T-helper 1 cell treated with Interleukin-12 subunit alpha and Interleukin-12 subunit beta and Interleukin-4 antibody, amounts not matched to agents 30 μg/mL and 1 μg/mL, for 36 hours (primary cell): ENCODE results near the gene LIPC.

ENCODE experiments used
- H3K27ac Mint-ChIP-seq: one replicate; pipeline ENCODE4 v1.8.0; 2021; ENCODE audit warnings: mild to moderate bottlenecking, mixed read lengths
- H3K27me3 Mint-ChIP-seq: one replicate; pipeline ENCODE4 v1.8.0; 2021; ENCODE audit warnings: low read depth, mixed read lengths
- H3K36me3 Mint-ChIP-seq: one replicate; pipeline ENCODE4 v1.8.0; 2021; ENCODE audit warnings: low read depth, mixed read lengths
- H3K4me1 Mint-ChIP-seq: one replicate; pipeline ENCODE4 v1.8.0; 2021; ENCODE audit warnings: low read depth, mixed read lengths
- H3K4me3 Mint-ChIP-seq: one replicate; pipeline ENCODE4 v1.8.0; 2021; ENCODE audit warnings: mild to moderate bottlenecking, moderate library complexity, mixed read lengths
- H3K9me3 Mint-ChIP-seq: one replicate; pipeline ENCODE4 v1.8.0; 2021; ENCODE audit warnings: mixed read lengths

LIPC gene

GRCh38 chr15:58518626-58519025 is 86.8 kb downstream of the LIPC start:
- Mint-ChIP-seq H3K9me3 (peaks cover 18% of the 10 kb centered on the region), H3K4me1 (peaks cover 74% of the 10 kb centered on the region), H3K27me3 (no peaks in the 10 kb centered on the region), H3K36me3 (peaks cover 18% of the 10 kb centered on the region), H3K4me3 (peak overlapping the region; percentile 10), H3K27ac (peak overlapping the region; percentile 89)

- Mint-ChIP-seq H3K36me3 (peaks cover 15% of the 10 kb centered on the region), H3K27ac (no peak overlapping the region), H3K4me3 (no peak overlapping the region), H3K9me3 (peaks cover 18% of the 10 kb centered on the region), H3K27me3 (no peaks in the 10 kb centered on the region), H3K4me1 (peaks cover 73% of the 10 kb centered on the region)
Observed at GRCh38 chr15:58519516-58519915, 87.7 kb downstream of the LIPC start.

GRCh38 chr15:58520464-58520863 is 88.7 kb downstream of the LIPC start:
- H3K27me3 Mint-ChIP-seq, result no peaks in the 10 kb centered on the region
- peaks cover 14% of the 10 kb centered on the region for H3K9me3 Mint-ChIP-seq
- no peak overlapping the region for H3K4me3 Mint-ChIP-seq
- peaks cover 10% of the 10 kb centered on the region for H3K36me3 Mint-ChIP-seq
- peaks cover 67% of the 10 kb centered on the region for H3K4me1 Mint-ChIP-seq
- H3K27ac Mint-ChIP-seq, result peak overlapping the region; percentile 45

DNA sequence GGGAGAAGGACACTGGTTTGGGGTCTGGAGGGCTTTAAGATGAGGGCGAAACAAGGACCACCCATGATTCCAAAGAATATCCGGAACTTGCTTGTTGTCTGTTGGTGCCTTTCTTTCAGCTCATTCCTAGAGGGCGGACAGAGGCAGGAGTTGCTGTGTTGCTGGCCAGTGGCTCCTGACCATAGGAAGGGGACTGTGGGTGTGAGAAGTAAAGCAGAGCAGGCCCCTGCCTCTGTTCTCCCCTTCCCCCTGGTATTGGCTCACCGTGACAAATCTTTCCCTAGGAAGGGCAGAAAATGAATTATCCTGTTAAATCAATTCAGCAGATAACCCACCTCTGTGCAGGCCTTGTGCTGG is 89.1 kb downstream of the LIPC start:
- H3K36me3 Mint-ChIP-seq, result peaks cover 7% of the 10 kb centered on the region
- H3K27me3 Mint-ChIP-seq, result no peaks in the 10 kb centered on the region
- peaks cover 65% of the 10 kb centered on the region for H3K4me1 Mint-ChIP-seq
- peaks cover 12% of the 10 kb centered on the region for H3K9me3 Mint-ChIP-seq
- H3K4me3 Mint-ChIP-seq, result no peak overlapping the region
- no peak overlapping the region for H3K27ac Mint-ChIP-seq

DNA sequence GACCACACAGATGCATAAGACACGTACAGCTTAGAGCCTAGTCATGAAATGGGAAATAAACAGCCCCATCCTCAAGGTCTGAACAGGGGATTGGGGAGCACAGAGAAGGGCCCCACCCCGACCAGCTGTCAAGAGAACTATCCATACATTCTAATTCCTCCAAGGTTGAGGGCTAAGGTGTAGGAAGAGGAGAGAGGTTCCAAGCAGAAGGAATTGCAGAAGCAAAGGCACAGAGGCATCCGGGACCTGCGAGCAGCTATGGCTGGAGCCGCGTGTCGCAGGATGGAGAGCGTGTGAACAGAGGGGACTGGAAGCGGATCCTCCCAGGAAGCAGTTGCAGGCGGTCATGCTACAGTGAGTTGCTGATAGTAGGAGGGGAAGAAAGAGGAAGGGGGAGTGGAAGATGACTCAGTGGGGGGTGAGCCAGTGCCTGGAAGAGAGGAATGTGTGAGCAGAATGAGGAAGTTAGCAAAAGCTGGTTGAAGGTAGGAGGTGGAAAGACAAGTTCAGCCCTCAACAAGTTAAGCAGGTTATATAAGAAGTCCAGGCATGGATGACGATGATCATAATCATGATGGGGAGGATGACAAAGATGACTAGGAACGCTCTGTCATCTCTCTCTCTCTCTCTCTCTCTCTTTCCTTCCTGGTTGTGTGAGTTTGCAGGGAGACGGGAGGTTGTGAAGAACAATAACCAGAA is 89.7 kb downstream of the LIPC start:
- peaks cover 8% of the 10 kb centered on the region for H3K9me3 Mint-ChIP-seq
- no peak overlapping the region for H3K4me3 Mint-ChIP-seq
- peaks cover 4% of the 10 kb centered on the region for H3K36me3 Mint-ChIP-seq
- H3K27me3 Mint-ChIP-seq, result no peaks in the 10 kb centered on the region
- H3K4me1 Mint-ChIP-seq, result peaks cover 59% of the 10 kb centered on the region
- no peak overlapping the region for H3K27ac Mint-ChIP-seq

DNA sequence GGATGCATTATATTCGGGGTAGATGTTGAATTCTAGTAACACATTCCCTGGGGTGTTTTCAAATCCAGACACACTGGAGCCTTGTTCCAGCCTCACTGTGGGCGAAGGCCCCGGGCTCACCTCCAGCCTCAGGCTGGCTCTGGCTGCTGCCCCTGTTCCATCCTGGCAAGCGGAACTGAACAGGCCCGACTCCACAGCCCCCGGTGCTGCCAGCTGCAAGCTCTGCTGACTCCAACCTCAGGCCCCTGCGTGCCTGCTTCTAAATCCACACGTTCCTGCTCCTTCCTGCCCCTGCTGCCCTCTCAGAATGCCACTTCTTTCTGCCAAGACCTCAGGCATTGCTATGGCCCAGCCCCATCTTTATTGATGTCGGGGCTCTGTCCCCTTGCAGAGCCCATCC is 90.6 kb downstream of the LIPC start:
- no peak overlapping the region for H3K4me3 Mint-ChIP-seq
- H3K27me3 Mint-ChIP-seq, result no peaks in the 10 kb centered on the region
- no peaks in the 10 kb centered on the region for H3K9me3 Mint-ChIP-seq
- no peaks in the 10 kb centered on the region for H3K36me3 Mint-ChIP-seq
- H3K4me1 Mint-ChIP-seq, result peaks cover 50% of the 10 kb centered on the region
- no peak overlapping the region for H3K27ac Mint-ChIP-seq

GRCh38 chr15:58522865-58523264 is 91.1 kb downstream of the LIPC start:
- no peak overlapping the region for H3K4me3 Mint-ChIP-seq
- peaks cover 45% of the 10 kb centered on the region for H3K4me1 Mint-ChIP-seq
- no peaks in the 10 kb centered on the region for H3K9me3 Mint-ChIP-seq
- H3K27ac Mint-ChIP-seq, result no peak overlapping the region
- no peaks in the 10 kb centered on the region for H3K36me3 Mint-ChIP-seq
- H3K27me3 Mint-ChIP-seq, result no peaks in the 10 kb centered on the region

DNA sequence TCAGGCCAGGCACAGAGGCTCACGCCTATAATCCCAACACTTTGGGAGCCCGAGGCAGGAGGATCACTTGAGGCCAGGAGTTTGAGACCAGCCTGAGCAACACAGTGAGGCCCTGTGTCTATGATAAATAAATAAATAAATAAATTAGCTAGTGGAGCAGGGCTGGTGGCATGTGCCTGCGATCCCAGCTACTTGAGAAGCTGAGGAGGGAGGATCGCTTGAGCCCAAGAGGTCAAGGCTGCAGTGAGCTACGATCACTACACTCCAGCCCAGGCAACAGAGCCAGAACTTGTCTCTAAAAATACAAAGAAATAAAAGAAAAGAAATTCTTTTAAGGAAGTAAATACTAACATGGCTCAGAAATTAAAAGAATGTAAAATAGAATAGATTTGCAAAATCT is 91.8 kb downstream of the LIPC start:
- peaks cover 37% of the 10 kb centered on the region for H3K4me1 Mint-ChIP-seq
- no peaks in the 10 kb centered on the region for H3K36me3 Mint-ChIP-seq
- H3K27me3 Mint-ChIP-seq, result no peaks in the 10 kb centered on the region
- no peak overlapping the region for H3K4me3 Mint-ChIP-seq
- H3K9me3 Mint-ChIP-seq, result no peaks in the 10 kb centered on the region
- no peak overlapping the region for H3K27ac Mint-ChIP-seq

DNA sequence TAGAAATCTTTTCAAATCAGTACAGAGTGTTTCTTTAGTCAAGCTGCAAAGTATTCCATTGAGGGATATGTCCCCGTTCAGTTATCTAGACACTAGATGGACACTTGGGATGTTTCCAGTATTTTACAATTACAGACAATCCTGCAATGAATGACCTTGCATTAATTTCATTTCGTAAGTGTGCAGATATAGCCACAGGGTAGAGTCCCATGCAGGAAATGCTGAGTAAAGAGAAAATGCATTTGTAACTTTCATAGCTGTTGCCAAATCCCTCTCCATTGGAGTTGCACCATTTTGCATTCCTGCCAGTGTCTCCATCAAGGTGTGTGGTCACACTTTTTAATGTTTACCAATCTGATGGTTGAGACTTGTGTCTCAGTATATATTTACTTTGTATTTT is 92.5 kb downstream of the LIPC start:
- no peaks in the 10 kb centered on the region for H3K36me3 Mint-ChIP-seq
- no peak overlapping the region for H3K27ac Mint-ChIP-seq
- no peaks in the 10 kb centered on the region for H3K27me3 Mint-ChIP-seq
- H3K4me3 Mint-ChIP-seq, result no peak overlapping the region
- peaks cover 34% of the 10 kb centered on the region for H3K4me1 Mint-ChIP-seq
- H3K9me3 Mint-ChIP-seq, result no peaks in the 10 kb centered on the region

- Mint-ChIP-seq H3K27ac (no peak overlapping the region), H3K4me1 (peaks cover 17% of the 10 kb centered on the region), H3K9me3 (no peaks in the 10 kb centered on the region), H3K4me3 (no peak overlapping the region), H3K36me3 (no peaks in the 10 kb centered on the region), H3K27me3 (peaks cover 5% of the 10 kb centered on the region)
Observed at GRCh38 chr15:58525991-58526421, 94.2 kb downstream of the LIPC start.

DNA sequence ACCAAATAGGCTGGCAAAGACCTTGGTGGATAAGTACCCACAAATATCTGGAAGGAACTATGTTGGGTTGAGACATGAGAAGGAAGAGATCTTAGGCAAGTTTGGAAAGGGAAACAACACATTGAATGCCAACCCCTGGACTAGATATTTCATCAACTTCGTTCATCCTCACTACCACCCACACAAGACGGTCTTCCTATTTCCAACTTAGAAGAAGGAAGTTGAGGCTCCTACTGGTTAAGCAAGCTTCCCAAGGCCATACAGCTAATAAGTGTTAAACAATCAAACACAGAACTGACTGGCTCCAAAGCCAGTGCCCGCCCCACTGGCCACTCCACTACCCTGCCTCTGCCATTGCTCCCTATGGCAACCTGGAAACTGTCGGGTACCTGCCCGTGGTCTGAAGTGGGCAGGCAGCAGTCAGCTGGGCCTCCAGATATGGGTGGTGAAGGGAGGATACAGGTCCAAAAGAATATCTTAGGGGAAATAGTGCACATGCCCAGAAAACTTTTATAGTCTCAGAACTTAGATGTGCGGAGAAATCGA is 94.9 kb downstream of the LIPC start:
- Mint-ChIP-seq H3K27me3 (peaks cover 10% of the 10 kb centered on the region), H3K4me1 (peaks cover 10% of the 10 kb centered on the region), H3K36me3 (peaks cover 2% of the 10 kb centered on the region), H3K9me3 (no peaks in the 10 kb centered on the region), H3K4me3 (no peak overlapping the region), H3K27ac (no peak overlapping the region)

DNA sequence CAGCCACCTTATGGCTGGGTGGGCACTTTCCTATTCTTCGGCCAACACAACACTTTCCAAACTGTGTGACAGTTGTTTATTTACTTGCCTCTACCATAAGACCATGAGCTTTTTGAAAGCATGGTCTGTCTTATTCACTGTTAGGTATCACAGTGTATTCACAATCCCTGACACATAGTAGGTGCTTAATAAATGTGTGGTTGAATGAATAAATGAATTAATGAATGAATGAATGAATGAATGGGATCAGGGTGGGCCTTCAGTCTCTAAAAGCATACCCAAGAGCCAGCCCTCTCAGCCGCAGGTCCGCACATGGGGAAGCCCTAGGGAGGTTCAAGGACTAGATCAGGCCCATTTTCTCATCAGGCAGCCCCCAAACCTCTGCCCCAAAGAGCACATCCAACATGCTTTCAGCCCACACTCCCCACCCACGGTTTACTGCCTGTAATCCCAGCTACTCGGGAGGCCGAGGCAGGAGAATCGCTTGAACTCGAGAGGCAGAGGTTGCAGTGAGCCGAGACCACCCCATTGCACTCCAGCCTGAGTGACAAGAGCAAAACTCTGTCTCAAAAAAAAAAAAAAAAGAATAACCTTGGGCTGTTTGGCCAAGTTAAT is 95.9 kb downstream of the LIPC start:
- Mint-ChIP-seq H3K4me1 (peaks cover 5% of the 10 kb centered on the region), H3K27me3 (peaks cover 11% of the 10 kb centered on the region), H3K36me3 (peaks cover 2% of the 10 kb centered on the region), H3K27ac (no peak overlapping the region), H3K4me3 (no peak overlapping the region), H3K9me3 (no peaks in the 10 kb centered on the region)

DNA sequence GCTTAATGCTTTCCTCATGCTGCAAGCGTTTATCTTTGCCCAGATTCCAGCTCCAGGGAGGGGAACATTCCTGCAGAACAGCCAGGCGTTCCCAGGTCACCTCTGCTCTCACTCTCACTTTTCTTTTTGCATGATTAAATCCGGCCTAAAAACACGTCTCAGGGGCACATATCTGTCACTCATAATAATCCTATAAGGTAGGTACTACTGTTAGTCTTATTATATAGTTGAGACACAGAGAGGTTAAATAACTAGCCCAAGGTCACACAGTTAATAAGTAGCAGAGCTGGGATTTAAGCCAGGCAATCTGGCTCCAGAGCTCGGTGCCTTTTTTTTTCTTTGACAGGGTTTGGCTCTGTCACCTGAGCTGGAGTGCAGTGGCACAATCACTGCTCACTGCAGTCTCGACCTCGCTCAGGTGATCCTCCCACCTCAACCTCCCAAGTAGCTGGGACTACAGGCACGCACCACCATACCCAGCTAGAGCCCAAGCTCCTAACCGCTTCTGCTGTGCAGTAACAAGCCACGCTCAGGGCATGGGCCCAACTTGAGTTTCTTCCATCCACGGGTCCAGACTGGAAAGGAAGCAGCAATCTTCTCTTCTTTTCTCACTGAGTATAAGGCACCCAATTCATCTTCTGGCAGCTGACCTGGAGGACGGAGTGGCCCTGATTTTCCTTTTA is 96.5 kb downstream of the LIPC start:
- Mint-ChIP-seq H3K4me1 (peaks cover 5% of the 10 kb centered on the region), H3K27me3 (peaks cover 11% of the 10 kb centered on the region), H3K27ac (no peak overlapping the region), H3K4me3 (no peak overlapping the region), H3K9me3 (no peaks in the 10 kb centered on the region), H3K36me3 (peaks cover 2% of the 10 kb centered on the region)

DNA sequence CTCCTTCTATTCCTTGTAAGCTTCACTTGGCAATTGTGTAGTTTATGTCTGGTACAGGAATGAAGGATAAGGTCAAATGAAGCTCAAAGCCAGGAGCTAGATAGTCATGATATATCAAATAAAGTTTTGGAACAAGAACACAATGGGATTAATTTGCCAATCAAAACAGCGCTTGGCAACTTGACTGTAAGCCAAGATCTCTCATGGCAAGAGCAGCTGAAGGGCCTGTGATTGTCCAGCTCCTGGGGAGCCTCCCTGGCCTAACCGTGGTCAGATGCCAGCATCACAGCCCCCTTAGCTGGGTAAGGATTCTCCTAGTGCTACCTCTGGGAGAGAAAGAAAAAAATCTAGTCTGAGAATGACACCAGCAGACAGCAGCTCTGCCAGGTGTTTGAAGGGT is 97.2 kb downstream of the LIPC start:
- Mint-ChIP-seq H3K9me3 (no peaks in the 10 kb centered on the region), H3K4me3 (no peak overlapping the region), H3K36me3 (peaks cover 2% of the 10 kb centered on the region), H3K27ac (no peak overlapping the region), H3K4me1 (peaks cover 4% of the 10 kb centered on the region), H3K27me3 (peaks cover 11% of the 10 kb centered on the region)

DNA sequence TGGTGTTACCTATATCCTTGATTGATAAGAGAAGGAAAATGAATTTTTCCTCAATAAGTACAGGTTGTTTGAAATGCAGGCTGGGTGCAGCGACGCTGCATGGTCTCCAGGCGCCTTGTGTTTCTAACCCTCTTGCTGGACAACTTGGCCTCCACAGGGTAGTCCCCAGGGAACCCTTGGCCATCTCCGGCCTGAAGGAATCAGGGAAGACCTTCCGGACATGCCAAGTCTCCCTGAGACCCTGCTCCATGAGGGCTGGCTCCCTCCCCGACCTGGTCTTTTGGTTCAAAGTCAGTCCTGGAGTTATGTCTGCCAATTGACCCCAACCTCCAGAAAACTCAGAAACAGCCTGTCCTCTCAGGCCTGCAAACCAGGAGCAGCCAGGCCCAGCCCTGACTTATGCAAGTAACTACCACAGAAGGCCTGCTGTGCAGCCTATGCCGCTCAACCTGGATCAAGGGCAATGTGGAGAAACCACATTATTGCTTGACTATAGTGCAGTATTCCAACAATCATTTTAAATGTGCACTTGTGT is 98.3 kb downstream of the LIPC start:
- Mint-ChIP-seq H3K27ac (no peak overlapping the region), H3K4me1 (peaks cover 2% of the 10 kb centered on the region), H3K4me3 (no peak overlapping the region), H3K9me3 (no peaks in the 10 kb centered on the region), H3K36me3 (peaks cover 2% of the 10 kb centered on the region), H3K27me3 (peaks cover 11% of the 10 kb centered on the region)
